B cell (primary cell): Measurements from ENCODE around the gene CLRN1. TPM values are rescaled to one million over a fixed set of nuclear protein-coding genes. Genes with fewer than 3 reads are reported as not detected.

Source experiments
- ATAC-seq: fragments of 200-7000 bp; cut with Tn5 transposase; one replicate; pipeline ENCODE4 v1.10.0; 2021; ENCODE audit warnings: low read depth, mild to moderate bottlenecking, moderate number of reproducible peaks, moderate library complexity
- CTCF ChIA-PET: fragments of 350-600 bp; sonication (Branson Sonifier 250); formaldehyde crosslinking; loops from one replicate; lab custom pipeline; 2021; ENCODE audit warnings: antibody characterized with exemption, inconsistent platforms; lab: Charles Lee
- POLR2A ChIA-PET: fragments of 350-600 bp; sonication (Branson Sonifier 250); formaldehyde crosslinking; loops from one replicate; lab custom pipeline; 2021; ENCODE audit warnings: antibody characterized with exemption; lab: Charles Lee
- DNase-seq: peaks from one replicate; pipeline ENCODE4 v3.0.0; 2013
- H2AFZ ChIP-seq: 2 replicates; pipeline ENCODE4 v1.6.1; 2012; ENCODE audit warnings: mild to moderate bottlenecking, low read depth, low read length; ENCODE audit not compliant: insufficient read depth, poor library complexity, severe bottlenecking
- H3K27ac ChIP-seq, 2 donors: 1 replicate in 1 of 2; 2 replicates in 1 of 2; pipeline ENCODE4 v1.5.1; 2012 to 2013; ENCODE audit warnings: low read length in 2 of 2, mild to moderate bottlenecking in 2 of 2, moderate library complexity in 1 of 2
- H3K27me3 ChIP-seq, 4 experiments: fragments of 200-600 bp in 1 of 4; sonication (generic) in 1 of 4; replicated peaks in 1 of 4; 1 replicate in 2 of 4; 2 replicates in 2 of 4; pipeline versions ENCODE4 v1.6.1 to v1.7.0; 2013 to 2016; ENCODE audit warnings: low read length in 3 of 4, mild to moderate bottlenecking in 2 of 4, mixed read lengths in 1 of 4, moderate library complexity in 1 of 4; ENCODE audit not compliant: insufficient read depth in 4 of 4, control insufficient read depth in 3 of 4; ENCODE audit errors: control extremely low read depth in 1 of 4
- H3K36me3 ChIP-seq, 2 experiments: replicated peaks in 1 of 2; 1 replicate in 1 of 2; 2 replicates in 1 of 2; pipeline versions ENCODE4 v1.6.1 to v1.7.1; 2013; ENCODE audit warnings: low read length in 1 of 2; ENCODE audit not compliant: insufficient read depth in 2 of 2, control insufficient read depth in 1 of 2; ENCODE audit errors: control extremely low read depth in 1 of 2, extremely low read depth in 1 of 2
- H3K4me1 ChIP-seq, 2 donors: fragments of 200-600 bp in 1 of 2; sonication (generic) in 1 of 2; 1 replicate in 1 of 2; 2 replicates in 1 of 2; pipeline versions ENCODE4 v1.5.1 to v1.6.1; 2013 to 2017; ENCODE audit warnings: low read length in 2 of 2; ENCODE audit not compliant: control insufficient read depth in 2 of 2, insufficient read depth in 2 of 2
- H3K4me2 ChIP-seq: replicated peaks from 2 replicates; pipeline ENCODE3; 2012; ENCODE audit warnings: mild to moderate bottlenecking, low read depth, low read length; ENCODE audit not compliant: poor library complexity, severe bottlenecking
- H3K4me3 ChIP-seq, 5 experiments: fragments of 200-600 bp in 1 of 5; sonication (generic) in 1 of 5; 1 replicate in 3 of 5; 2 replicates in 2 of 5; pipeline versions ENCODE4 v1.5.1 to v1.7.0; 2011 to 2016; ENCODE audit warnings: low read length in 4 of 5, mild to moderate bottlenecking in 4 of 5, low read depth in 2 of 5, control low read depth in 1 of 5, moderate library complexity in 1 of 5; ENCODE audit not compliant: insufficient read depth in 1 of 5; ENCODE audit errors: control extremely low read depth in 1 of 5, extremely low read depth in 1 of 5
- H3K79me2 ChIP-seq: fragments of 200-600 bp; sonication (generic); one replicate; pipeline ENCODE4 v1.6.0; 2016; ENCODE audit warnings: low read length; ENCODE audit not compliant: control insufficient read depth, insufficient read depth
- H3K9ac ChIP-seq: fragments of 200-600 bp; sonication (generic); 2 replicates; pipeline ENCODE4 v1.6.1; 2017; ENCODE audit warnings: mild to moderate bottlenecking, low read length, moderate library complexity
- H3K9me3 ChIP-seq, 3 donors: one replicate each; pipeline versions ENCODE4 v1.6.1 to v1.7.1; 2013; ENCODE audit warnings: low read length in 2 of 3; ENCODE audit not compliant: control insufficient read depth in 2 of 3, insufficient read depth in 1 of 3; ENCODE audit errors: control extremely low read depth in 1 of 3
- H4K20me1 ChIP-seq: 2 replicates; pipeline ENCODE4 v1.6.0; 2012; ENCODE audit warnings: mild to moderate bottlenecking, low read length; ENCODE audit not compliant: insufficient read depth, control insufficient read depth, poor library complexity, severe bottlenecking
- H3K27ac Mint-ChIP-seq: one replicate; pipeline ENCODE4 v1.8.0; 2021; ENCODE audit warnings: mixed read lengths
- H3K27me3 Mint-ChIP-seq: one replicate; pipeline ENCODE4 v1.8.0; 2021; ENCODE audit warnings: mixed read lengths
- H3K4me1 Mint-ChIP-seq: one replicate; pipeline ENCODE4 v1.8.0; 2021; ENCODE audit warnings: mixed read lengths
- H3K4me3 Mint-ChIP-seq: one replicate; pipeline ENCODE4 v1.8.0; 2021; ENCODE audit warnings: mixed read lengths
- H3K9me3 Mint-ChIP-seq: one replicate; pipeline ENCODE4 v1.8.0; 2022; ENCODE audit warnings: mixed read lengths; ENCODE audit not compliant: insufficient read depth
- EZH2 ChIP-seq: IDR thresholded peaks from 2 replicates; pipeline ENCODE4 v1.6.1; 2012; ENCODE audit warnings: borderline replicate concordance, low read depth, mild to moderate bottlenecking, moderate library complexity, low read length; ENCODE audit not compliant: insufficient read depth, poor library complexity, severe bottlenecking
- WGBS: methylation state at CpG from one replicate; pipeline ENCODE4 v1.1.5; 2013; ENCODE audit warnings: missing lambda C conversion rate; ENCODE audit not compliant: insufficient coverage; 5-methylcytosine and 5-hydroxymethylcytosine counted together
- intact Hi-C: fragments of 100-400 bp; cut with micrococcal nuclease; formaldehyde crosslinking; loops from one replicate; pipeline ENCODE4 v1.10.0; 2022
- polyA plus RNA-seq: library from polyadenylated mRNA; depleted of rRNA; stranded (reverse); fragments of >200 nt; gene quantifications from 2 replicates; pipeline ENCODE4 v1.2.3, GENCODE V29; 2012
- total RNA-seq, 2 donors: library from RNA; stranded (reverse); fragments of 120-200 nt in 1 of 2; gene quantifications; 1 replicate in 1 of 2; 2 replicates in 1 of 2; pipeline versions ENCODE4 v1.2.3 to v1.2.4, GENCODE V29; 2013 to 2022
- TF ChIP-seq, protein P1 (sequence below): fragments of 200-600 bp; IDR thresholded peaks from one replicate; pipeline ENCODE4 v1.8.0; 2022; ENCODE audit warnings: antibody characterized with exemption, mild to moderate bottlenecking

CLRN1 gene
- total and polyA plus RNA-seq, 2 donors (not counting 1 experiment from before 2014, with no cell fraction given), result not detected

DNA sequence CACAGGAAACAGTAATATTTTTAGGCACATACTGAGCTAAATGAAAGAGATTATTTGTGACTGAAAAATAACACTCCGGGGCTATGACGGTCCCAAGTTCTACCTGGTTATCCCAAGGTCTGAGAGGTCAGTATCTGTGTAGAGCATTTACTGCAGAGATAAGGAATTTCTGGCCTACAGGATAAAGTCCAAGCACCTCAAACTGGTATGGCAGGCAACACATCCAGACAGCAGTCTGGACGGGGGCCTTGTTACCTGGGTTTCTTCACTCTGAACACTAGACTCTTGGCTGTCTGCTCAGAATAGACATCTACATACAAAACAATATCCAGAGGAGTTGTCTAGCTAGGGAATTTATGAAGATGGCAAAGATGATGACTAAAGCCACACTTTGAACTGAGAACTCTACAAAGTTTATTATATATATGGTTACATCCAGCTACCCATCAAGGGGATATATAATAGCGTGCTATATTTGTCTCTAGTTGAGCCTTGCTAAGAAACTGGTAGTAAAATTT, 42.0 kb upstream of the CLRN1 start:
- ChIA-PET POLR2A (no interaction called here), CTCF (no interaction called here)
- Mint-ChIP-seq H3K4me1 (no peaks in the 10 kb centered on the region), H3K4me3 (no peak overlapping the region), H3K27ac (no peak overlapping the region), H3K27me3 (peaks cover 6% of the 10 kb centered on the region), H3K9me3 (no peaks in the 10 kb centered on the region)
- no peak for TF ChIP-seq EZH2
- TF ChIP-seq, protein P1, sequence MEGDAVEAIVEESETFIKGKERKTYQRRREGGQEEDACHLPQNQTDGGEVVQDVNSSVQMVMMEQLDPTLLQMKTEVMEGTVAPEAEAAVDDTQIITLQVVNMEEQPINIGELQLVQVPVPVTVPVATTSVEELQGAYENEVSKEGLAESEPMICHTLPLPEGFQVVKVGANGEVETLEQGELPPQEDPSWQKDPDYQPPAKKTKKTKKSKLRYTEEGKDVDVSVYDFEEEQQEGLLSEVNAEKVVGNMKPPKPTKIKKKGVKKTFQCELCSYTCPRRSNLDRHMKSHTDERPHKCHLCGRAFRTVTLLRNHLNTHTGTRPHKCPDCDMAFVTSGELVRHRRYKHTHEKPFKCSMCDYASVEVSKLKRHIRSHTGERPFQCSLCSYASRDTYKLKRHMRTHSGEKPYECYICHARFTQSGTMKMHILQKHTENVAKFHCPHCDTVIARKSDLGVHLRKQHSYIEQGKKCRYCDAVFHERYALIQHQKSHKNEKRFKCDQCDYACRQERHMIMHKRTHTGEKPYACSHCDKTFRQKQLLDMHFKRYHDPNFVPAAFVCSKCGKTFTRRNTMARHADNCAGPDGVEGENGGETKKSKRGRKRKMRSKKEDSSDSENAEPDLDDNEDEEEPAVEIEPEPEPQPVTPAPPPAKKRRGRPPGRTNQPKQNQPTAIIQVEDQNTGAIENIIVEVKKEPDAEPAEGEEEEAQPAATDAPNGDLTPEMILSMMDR, result no peak
- no peak overlapping the region for H3K4me3 ChIP-seq
- H3K36me3 ChIP-seq, result no peaks in the 10 kb centered on the region
- H2AFZ ChIP-seq, result no peak overlapping the region
- H3K4me2 ChIP-seq, result no peak overlapping the region
- ATAC-seq, result no peak
- no peak overlapping the region for H3K9ac ChIP-seq
- H3K27me3 ChIP-seq, result no peaks in the 10 kb centered on the region
- DNase-seq, result no peak
- H3K4me1 ChIP-seq, result no peaks in the 10 kb centered on the region
- intact Hi-C loops, result no loop called here
- no peak overlapping the region for H3K27ac ChIP-seq
- H3K9me3 ChIP-seq, result no peaks in the 10 kb centered on the region
- H3K79me2 ChIP-seq, result no peaks in the 10 kb centered on the region
- H4K20me1 ChIP-seq, result no peaks in the 10 kb centered on the region
- 80% methylated on average over 2 of the region's 4 CpGs for WGBS

- Histone ChIP-seq H3K4me2 (no peak overlapping the region), H3K36me3 (no peaks in the 10 kb centered on the region), H3K27ac (no peak overlapping the region), H3K27me3 (peaks cover 0 to 2% (median 0%) of the 10 kb centered on the region in 4 experiments), H3K4me1 (no peaks in the 10 kb centered on the region), H3K9ac (no peak overlapping the region), H3K79me2 (no peaks in the 10 kb centered on the region), H4K20me1 (no peaks in the 10 kb centered on the region), H2AFZ (no peak overlapping the region), H3K9me3 (no peaks in the 10 kb centered on the region), H3K4me3 (no peak overlapping the region)
- DNase-seq (no peak), ATAC-seq (no peak)
- intact Hi-C loops, result no loop called here
- ChIA-PET CTCF (no interaction called here), POLR2A (no interaction called here)
- 100% methylated on average over 1 of the region's 3 CpGs for WGBS
- H3K27ac Mint-ChIP-seq, result no peak overlapping the region
- peaks cover 6% of the 10 kb centered on the region for H3K27me3 Mint-ChIP-seq
- H3K4me1 Mint-ChIP-seq, result no peaks in the 10 kb centered on the region
- TF ChIP-seq, protein P1, result no peak
- H3K9me3 Mint-ChIP-seq, result no peaks in the 10 kb centered on the region
- H3K4me3 Mint-ChIP-seq, result no peak overlapping the region
Measured at GRCh38 chr3:151012753-151013152, 40.2 kb upstream of the CLRN1 start.
